ENCODE data around the gene PHPT1.

Gene PHPT1

DNA sequence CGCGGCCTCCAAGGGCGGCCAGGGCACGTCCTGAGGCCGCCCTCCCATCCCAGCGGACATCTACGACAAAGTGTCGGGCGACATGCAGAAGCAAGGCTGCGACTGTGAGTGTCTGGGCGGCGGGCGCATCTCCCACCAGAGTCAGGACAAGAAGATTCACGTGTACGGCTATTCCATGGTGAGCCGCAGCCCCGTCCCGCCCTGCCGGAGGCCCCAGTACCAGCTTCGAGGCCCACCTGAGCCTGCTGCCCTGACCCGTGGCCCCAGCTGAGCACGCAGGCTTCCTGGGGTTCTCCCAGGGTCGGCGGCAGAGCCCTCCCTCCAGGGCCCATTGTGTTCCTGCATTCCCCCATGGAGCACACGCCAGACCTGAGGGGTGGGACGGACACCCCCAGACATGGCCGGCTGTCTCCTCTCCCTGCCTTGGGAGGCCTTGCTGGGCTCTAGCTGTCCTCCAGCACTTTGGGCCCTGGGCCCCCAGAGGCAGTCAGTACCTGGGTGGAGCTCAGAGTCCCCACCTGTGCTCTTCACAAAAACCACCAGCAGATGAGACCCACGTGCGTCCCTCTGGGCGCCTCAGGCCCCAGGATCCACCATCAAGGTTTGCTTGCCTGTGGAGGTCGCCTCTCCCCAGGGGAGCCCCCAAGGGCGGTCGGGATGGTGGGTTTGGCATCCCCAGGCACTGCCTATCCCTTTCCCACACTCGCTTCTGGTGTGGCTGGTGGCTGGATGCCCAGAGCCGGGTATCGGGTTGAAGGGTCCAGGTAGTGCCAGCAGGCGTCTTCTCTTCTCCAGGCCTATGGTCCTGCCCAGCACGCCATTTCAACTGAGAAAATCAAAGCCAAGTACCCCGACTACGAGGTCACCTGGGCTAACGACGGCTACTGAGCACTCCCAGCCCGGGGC lies 1.0 kb downstream of the PHPT1 start:
- Histone ChIP-seq H3K9me3 (no peaks in the 10 kb centered on the region), H3K27me3 (no peaks in the 10 kb centered on the region), H3K4me1 (no peaks in the 10 kb centered on the region; the same call in 1 of the 2 replicates), H3K4me3 (ENCODE audit: low read depth, low read length) (peak overlapping the region; percentile 70), H3K36me3 (peaks cover 13% of the 10 kb centered on the region)
- TF ChIP-seq, protein P1, sequence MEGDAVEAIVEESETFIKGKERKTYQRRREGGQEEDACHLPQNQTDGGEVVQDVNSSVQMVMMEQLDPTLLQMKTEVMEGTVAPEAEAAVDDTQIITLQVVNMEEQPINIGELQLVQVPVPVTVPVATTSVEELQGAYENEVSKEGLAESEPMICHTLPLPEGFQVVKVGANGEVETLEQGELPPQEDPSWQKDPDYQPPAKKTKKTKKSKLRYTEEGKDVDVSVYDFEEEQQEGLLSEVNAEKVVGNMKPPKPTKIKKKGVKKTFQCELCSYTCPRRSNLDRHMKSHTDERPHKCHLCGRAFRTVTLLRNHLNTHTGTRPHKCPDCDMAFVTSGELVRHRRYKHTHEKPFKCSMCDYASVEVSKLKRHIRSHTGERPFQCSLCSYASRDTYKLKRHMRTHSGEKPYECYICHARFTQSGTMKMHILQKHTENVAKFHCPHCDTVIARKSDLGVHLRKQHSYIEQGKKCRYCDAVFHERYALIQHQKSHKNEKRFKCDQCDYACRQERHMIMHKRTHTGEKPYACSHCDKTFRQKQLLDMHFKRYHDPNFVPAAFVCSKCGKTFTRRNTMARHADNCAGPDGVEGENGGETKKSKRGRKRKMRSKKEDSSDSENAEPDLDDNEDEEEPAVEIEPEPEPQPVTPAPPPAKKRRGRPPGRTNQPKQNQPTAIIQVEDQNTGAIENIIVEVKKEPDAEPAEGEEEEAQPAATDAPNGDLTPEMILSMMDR (IDR thresholded peaks at IDR 0.05; ENCODE audit: low read depth, low read length) = no peak
- peak; percentile 26 for DNase-seq

DNA sequence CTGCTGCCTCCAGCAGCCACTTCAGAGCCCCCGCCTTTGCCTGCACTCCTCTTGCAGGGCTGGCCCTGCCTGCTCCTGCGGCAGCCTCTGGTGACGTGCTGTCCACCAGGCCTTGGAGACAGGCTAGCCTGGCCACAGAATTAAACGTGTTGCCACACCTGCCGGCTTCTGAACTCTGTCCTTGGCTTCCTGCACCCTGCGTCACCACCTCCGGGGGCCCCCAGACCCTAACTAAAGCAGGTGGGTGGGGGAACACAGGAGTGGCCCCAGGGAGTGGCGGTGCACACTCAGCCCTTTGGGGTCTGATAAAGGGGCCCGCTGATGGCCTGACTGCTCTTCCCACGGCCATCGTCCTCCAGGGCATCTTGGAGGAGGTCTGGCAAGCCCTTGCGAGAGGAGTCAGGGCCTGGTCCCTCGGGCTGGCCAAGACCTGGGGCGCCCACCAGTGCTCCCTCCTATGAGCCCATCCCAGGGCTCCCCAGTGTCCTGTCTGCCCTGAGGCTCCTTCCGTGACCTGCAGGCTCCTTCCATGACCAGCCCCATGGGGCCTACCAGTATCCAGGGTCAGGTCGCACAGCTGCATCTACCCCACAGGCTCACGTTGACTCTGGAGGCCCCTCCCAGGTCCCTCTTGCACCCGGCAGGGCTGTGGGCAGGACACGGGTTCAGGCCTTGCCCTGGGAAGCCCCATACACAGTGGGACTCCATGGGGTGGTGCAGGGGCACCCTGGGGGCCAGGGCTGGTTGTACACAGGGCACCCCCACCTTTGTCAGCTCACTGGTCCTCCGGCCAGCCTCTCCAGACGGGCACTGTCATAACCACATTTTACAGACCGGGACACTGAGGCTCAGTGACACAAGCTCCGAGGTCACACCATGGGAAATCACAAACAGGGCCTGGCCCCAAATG lies 1.9 kb downstream of the PHPT1 start:
- peaks cover 9% of the 10 kb centered on the region for H3K4me1 ChIP-seq

DNA sequence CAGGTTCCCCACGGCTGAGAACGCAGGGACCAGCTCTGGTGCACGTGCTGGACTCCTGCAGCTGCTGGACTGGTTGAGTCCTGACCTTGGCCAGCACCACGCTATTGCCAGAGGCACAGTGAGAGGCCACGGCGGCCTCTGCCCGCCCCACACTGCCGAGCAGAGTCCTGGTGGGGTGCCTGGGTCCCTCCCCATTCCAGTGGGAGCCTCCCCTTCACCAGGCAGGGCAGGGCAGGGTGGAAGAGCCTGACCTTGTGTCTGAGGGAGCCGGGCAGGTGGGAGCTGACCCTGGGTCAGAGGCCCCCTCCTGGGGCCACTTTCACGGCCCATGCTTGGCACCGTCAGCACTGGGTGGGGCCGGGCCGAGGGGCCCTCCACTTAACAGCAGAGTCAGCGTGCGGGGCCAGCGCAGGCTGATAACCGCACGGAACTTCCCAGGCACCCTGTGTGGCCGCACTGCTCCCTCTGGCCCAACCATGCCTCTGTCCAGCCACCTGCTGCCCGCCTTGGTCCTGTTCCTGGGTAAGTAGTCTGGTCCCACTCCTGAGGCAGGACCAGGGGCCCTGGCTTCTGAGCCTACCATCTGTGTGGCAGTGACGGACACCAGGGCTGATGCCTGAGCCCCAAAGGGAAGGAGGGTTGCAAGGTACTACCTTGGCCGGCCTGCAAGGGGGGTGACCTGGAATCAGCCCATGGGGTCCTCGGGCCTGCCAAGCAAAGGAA lies 2.9 kb downstream of the PHPT1 start, which contains the start of gene MAMDC4:
TSS of gene MAMDC4 (plus strand) at position 406 of the 723 bp plus-strand sequence. CDS start at position 477, 71 bp downstream.
- TF ChIP-seq, protein P1 (IDR thresholded peaks at IDR 0.05; ENCODE audit: low read depth, low read length) = no peak
- H3K4me3 ChIP-seq (ENCODE audit: low read depth, low read length) = no peak within 1 kb of the TSS
- no peaks in the 10 kb centered on the region for H3K27me3 ChIP-seq
- H3K9me3 ChIP-seq = no peaks in the 10 kb centered on the region
- DNase-seq = peak; percentile 19
- H3K36me3 ChIP-seq = peaks cover 13% of the 10 kb centered on the region
- H3K4me1 ChIP-seq = peaks cover 10% of the 10 kb centered on the region

More for the DNA sequence above, 1.9 kb downstream of the PHPT1 start:
- no peaks in the 10 kb centered on the region for H3K9me3 ChIP-seq
- no peaks in the 10 kb centered on the region for H3K27me3 ChIP-seq
- no peak overlapping the region for H3K4me3 ChIP-seq (ENCODE audit: low read depth, low read length)
- peaks cover 13% of the 10 kb centered on the region for H3K36me3 ChIP-seq
- DNase-seq = peak; percentile 24
- TF ChIP-seq, protein P1 (IDR thresholded peaks at IDR 0.05; ENCODE audit: low read depth, low read length) = no peak

DNA sequence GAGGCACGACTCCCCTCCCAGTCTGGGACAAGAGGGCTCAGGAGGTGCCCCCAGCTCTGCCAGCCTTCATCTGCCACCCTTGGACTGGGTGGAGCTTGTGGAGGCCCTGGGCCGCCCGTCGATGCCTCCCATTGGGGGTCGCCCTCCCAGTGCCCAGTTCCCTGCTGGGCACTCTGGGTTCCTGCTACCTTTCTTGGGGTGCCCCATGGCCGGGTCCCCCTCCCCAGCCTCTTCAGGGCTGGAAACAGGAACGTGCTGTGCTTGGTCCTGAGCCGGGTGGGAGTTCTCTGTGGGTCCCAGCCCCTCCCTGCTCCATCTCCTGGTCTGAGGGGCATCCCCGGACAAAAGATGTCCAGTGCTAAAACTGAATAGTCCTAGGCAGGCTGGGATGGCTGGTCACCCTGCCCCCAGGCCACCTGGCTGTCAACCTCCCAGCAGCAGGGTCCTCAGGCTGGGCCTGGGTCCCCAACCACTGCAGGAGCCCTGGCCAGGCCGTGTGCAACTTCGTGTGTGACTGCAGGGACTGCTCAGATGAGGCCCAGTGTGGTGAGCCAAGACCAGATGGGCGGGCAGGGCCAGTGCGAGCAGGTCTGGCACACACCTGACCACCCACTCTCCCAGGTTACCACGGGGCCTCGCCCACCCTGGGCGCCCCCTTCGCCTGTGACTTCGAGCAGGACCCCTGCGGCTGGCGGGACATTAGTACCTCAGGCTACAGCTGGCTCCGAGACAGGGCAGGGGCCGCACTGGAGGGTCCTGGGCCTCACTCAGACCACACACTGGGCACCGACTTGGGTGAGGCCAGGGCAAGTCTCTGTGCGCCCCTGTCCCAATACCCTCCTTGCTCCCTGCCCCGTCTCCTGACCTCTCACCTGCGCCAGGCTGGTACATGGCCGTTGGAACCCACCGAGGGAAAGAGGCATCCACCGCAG lies 3.7 kb downstream of the PHPT1 start:
- no peaks in the 10 kb centered on the region for H3K27me3 ChIP-seq
- H3K9me3 ChIP-seq = no peaks in the 10 kb centered on the region
- H3K36me3 ChIP-seq = peaks cover 21% of the 10 kb centered on the region
- TF ChIP-seq, protein P1 (IDR thresholded peaks at IDR 0.05; ENCODE audit: low read depth, low read length) = no peak
- H3K4me3 ChIP-seq (ENCODE audit: low read depth, low read length) = no peak overlapping the region
- peaks cover 10% of the 10 kb centered on the region for H3K4me1 ChIP-seq
- DNase-seq = peak; percentile 13

DNA sequence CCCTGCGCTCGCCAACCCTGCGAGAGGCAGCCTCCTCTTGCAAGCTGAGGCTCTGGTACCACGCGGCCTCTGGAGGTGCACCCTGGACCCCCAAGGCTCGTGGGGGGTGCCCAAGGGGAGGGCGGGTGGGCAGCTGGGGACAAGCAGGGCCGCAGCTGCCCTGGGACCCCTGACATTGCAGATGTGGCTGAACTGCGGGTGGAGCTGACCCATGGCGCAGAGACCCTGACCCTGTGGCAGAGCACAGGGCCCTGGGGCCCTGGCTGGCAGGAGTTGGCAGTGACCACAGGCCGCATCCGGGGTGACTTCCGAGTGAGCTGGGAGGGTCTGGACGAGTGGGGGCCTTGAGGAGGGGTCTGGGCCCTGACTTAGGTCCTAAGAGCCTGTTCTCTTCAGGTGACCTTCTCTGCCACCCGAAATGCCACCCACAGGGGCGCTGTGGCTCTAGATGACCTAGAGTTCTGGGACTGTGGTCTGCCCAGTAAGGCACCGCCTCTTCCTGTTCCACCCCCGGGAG lies 4.4 kb downstream of the PHPT1 start:
- Histone ChIP-seq H3K36me3 (peaks cover 25% of the 10 kb centered on the region), H3K4me3 (ENCODE audit: low read depth, low read length) (no peak overlapping the region), H3K9me3 (no peaks in the 10 kb centered on the region), H3K4me1 (peaks cover 14% of the 10 kb centered on the region), H3K27me3 (no peaks in the 10 kb centered on the region)
- no peak for DNase-seq
- TF ChIP-seq, protein P1 (IDR thresholded peaks at IDR 0.05; ENCODE audit: low read depth, low read length) = no peak
